RWPE1 (cell line): Measurements from ENCODE around the gene STK32A.
A peak's percentile ranks its signal among the peaks of the same experiment; 100 is the strongest.
"Not testable (repeated sequence)": the region's sequence is repeated elsewhere in the genome, so short reads cannot be mapped to it uniquely, and the experiment has no call there.

Experiments used
- CTCF ChIA-PET: fragments of 350-600 bp; sonication (Branson Sonifier 250); formaldehyde crosslinking; extraction: SDS; loops from one replicate; lab custom pipeline; 2021; lab: Yijun Ruan, JAX
- POLR2A ChIA-PET: fragments of 400-600 bp; formaldehyde crosslinking; extraction: SDS; loops from one replicate; lab custom pipeline; 2020; ENCODE audit warnings: antibody characterized with exemption; ENCODE audit not compliant: low non-redundant PET; lab: Yijun Ruan, JAX
- DNase-seq: peaks from one replicate; pipeline ENCODE4 v3.0.0; 2012; ENCODE audit warnings: low spot score
- H3K27ac ChIP-seq: fragments of 450-650 bp; 2 replicates; pipeline ENCODE4 v1.5.1; 2017
- CTCF ChIP-seq: fragments of 450-650 bp; conservative IDR thresholded peaks from 2 replicates; pipeline ENCODE4 v1.5.1; 2017; ENCODE audit warnings: low read depth, mild to moderate bottlenecking

The STK32A gene

GRCh38 chr5:147360816-147361215, 126.0 kb downstream of the STK32A start:
- no peak overlapping the region for H3K27ac ChIP-seq
- ChIA-PET CTCF (no interaction called here), POLR2A (no interaction called here)
- no peak for DNase-seq
- no peak for TF ChIP-seq CTCF

DNA sequence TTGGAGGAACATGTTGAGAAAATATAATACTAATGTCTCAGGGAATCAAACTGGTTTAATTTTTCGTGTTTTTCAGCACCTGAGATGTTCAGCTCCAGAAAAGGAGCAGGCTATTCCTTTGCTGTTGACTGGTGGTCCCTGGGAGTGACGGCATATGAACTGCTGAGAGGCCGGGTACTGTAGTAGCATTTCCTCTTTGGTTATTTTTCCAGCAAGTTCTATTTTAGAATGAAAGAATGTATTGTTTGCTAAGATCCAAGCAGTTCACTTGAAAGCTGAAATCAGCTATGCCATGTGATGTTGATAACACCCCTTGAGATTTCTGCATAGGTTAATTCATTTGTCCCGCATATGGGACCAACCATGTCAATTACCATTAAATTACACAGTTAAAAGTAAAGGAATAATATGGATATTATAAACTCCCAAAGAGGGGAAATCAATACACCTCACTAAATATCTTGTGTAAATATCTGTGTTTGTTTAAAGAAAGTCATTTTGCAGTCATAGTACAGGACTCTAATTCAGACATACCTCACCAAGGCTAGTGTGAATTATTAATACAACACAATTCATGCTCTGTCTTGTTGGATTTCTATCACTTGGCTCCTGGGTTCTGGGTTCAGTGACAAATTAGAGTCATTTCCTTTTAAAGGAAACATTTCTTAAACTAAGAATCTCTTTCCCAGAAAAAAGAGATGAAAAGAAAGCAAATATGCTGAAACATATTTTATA, 126.8 kb downstream of the STK32A start:
- no peak for DNase-seq
- H3K27ac ChIP-seq = no peak overlapping the region
- CTCF ChIA-PET = no interaction called here
- POLR2A ChIA-PET = no interaction called here
- no peak for TF ChIP-seq CTCF

GRCh38 chr5:147367381-147367780, 132.6 kb downstream of the STK32A start:
- DNase-seq, POLR2A ChIA-PET, H3K27ac ChIP-seq, CTCF ChIA-PET: not testable (repeated sequence)

GRCh38 chr5:147369742-147370374, 135.0 kb downstream of the STK32A start:
- ChIA-PET POLR2A (no interaction called here), CTCF (interaction anchor here (0.6 to 2.5 kb wide), 13 partner anchors 15 to 836 kb away, joined by 3 to 17 read pairs (median 4); no protein-coding TSS in a partner anchor)
- H3K27ac ChIP-seq = no peak overlapping the region
- peak; percentile 40 for DNase-seq
- peak; percentile 94 for TF ChIP-seq CTCF

DNA sequence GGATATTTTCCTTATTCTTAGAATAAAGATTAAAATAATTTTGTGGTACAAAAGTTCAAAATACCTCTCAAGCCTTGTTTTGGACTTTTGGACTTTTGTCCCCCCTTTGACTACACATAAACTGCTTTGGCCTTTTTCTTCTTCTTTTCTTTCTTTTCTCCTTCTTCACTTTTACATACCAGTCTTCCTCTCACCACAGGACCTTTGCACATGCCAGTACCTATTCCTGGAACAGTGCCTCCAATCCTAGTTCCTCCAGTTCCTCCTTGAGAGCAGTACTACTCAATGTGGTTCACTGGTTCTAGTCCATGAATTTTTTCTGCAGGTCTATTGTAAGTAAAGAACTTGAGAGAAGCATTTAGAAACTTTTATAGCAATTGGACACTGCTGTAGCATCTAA, 136.5 kb downstream of the STK32A start:
- TF ChIP-seq CTCF = no peak
- ChIA-PET POLR2A (no interaction called here), CTCF (no interaction called here)
- H3K27ac ChIP-seq = no peak overlapping the region
- DNase-seq = no peak

- DNase-seq = no peak
- TF ChIP-seq CTCF = no peak
- no peak overlapping the region for H3K27ac ChIP-seq
- ChIA-PET POLR2A (no interaction called here), CTCF (interaction anchor here (0.7 kb wide), 1 partner anchor 10 kb away, joined by 3 read pairs; no protein-coding TSS in a partner anchor)
Observed at GRCh38 chr5:147372191-147372590, 137.4 kb downstream of the STK32A start.

DNA sequence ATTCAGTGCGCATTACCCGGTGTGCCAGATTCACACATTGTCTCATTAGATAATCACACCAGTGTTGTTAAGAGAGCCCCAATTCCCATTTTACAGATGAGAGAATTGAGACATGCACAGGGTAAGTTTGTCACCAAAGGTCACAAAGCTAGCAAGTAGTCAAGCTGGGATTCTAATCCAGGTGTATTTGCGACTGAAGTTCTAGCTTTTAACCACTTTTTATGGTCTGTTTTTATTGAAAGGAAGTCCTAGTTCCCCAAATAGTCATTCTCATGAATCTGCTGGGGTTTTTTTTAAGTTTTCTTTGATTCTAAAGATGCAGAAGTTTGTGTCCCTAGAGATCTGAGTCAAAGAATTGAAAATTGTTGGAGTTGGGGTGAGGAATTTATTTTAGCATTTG, 138.5 kb downstream of the STK32A start:
- H3K27ac ChIP-seq = no peak overlapping the region
- ChIA-PET CTCF (no interaction called here), POLR2A (no interaction called here)
- no peak for DNase-seq
- TF ChIP-seq CTCF = no peak
